Right renal pelvis (tissue), 4 donors: ENCODE results near the gene SPRR1A. TPM values are rescaled to one million over a fixed set of nuclear protein-coding genes. Genes with fewer than 3 reads are reported as not detected.
A peak's percentile ranks its signal among the peaks of the same experiment; 100 is the strongest.
"Not testable (repeated sequence)": the region's sequence is repeated elsewhere in the genome, so short reads cannot be mapped to it uniquely, and the experiment has no call there.

Source experiments
- DNase-seq, 4 donors: peaks; one replicate each; pipeline ENCODE4 v3.0.0-alpha.2; 2013; ENCODE audit warnings: low read depth in 4 of 4, low spot score in 3 of 4, missing footprints in 1 of 4
- polyA plus RNA-seq, 4 donors: library from polyadenylated mRNA; unstranded; fragments of 120-200 nt; gene quantifications; one replicate each; pipeline ENCODE4 v1.2.1, GENCODE V29; 2013; ENCODE audit not compliant: insufficient read length in 4 of 4

SPRR1A gene
- polyA plus RNA-seq, 4 donors, result 0.21 TPM; not detected in 3

GRCh38 chr1:152972196-152972886 lies 11.5 kb upstream of the SPRR1A start:
- no peak for DNase-seq

GRCh38 chr1:152976688-152977087 lies 7.2 kb upstream of the SPRR1A start:
- no peak for DNase-seq

DNA sequence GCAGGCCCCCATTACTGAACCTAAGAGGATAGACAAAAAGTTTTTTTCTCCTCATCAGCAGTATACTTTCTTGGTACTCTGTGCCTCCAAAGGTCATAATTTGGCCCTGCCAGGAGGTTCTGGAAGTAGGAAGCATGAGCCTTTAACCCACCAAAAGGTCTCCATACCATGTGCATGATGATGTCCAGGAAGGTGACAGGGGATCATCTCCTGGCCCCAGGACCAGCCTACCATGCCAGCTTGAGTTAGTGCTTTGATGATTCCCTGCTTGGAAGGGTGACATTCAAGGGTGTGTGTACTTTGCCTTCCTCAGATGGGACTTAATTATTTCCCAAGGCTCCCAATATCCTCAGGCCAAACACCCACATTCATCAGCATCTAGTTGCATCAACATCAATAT lies 6.3 kb upstream of the SPRR1A start:
- DNase-seq, result no peak

GRCh38 chr1:152980676-152981075 lies 3.2 kb upstream of the SPRR1A start:
- DNase-seq, result no peak

DNA sequence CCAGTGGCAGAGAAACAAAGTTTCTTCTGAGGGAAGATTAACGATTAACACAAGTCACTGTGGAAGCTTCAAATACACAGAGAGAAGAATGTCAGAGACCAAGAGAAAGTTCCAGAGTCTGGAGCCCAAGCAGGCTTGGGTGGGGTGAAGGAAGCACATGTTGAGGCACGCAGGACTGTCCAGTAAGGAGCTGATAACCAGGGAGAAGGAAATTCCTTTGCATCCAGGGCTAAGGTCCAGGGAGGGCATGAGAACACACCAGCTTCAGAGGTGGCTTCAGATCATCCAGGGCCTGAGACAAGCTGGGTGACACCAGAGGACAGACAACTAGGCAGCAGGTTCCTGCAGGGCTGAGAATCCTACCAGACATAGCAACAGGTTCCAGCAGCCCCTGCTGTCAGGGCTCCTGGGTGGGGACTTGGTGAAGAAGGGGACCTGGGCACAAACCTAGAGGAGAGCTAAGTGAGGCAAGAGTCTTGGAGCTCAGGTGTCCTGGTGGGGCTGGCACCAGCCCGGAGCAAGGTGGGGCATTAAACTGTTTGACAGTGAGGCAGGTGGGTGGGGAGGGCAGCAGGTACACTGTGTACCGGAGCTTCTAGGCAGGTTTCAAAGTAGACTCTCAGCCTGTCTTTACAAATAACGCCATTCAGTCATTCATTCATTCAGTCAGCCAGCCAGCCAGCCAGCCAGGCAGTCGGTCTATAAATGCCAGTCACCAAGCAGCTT lies 2.6 kb upstream of the SPRR1A start:
- peak in 1 of 4 donors; percentile 8 for DNase-seq

DNA sequence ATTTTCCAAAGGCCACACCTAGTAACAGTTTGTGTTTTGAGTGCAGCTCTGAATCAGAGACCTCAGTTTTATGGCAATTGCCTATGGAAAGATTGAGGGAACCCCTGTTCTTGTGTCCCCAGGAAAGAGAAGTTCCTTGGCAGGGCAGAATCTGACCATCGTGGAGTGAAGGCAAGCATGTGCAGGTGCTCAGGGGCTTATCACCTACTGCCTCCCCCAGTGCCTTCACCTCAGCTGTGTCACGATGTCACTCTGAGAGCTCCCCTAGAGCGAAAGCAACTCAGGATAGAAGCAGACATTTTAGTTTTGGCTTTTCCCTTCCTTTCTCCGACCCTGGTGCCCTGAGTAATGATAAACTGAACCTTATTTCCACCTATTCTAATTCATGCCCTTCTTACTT lies 1.8 kb upstream of the SPRR1A start:
- DNase-seq, result no peak

DNA sequence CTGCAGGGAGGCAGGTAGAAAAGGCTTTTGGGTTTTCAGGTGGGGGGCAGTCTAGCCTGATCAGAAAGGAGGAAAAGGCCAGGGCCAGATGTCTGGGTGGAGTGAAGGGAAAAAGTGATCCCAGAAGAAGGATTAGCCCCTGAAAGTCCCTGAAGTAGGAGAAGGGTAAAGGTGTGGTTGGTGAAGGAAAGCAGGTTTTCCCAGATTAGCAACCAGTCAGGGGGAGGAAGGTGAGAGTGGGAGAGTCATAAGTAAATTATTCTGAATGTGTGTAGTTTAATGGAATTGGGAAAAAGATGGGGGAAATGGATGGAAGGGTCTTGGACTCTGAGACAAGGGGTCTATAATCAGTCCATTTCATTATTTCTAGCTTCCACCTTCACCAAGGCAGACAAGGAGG lies 647 bp upstream of the SPRR1A start:
- no peak for DNase-seq

- no peak for DNase-seq
These were observed 2.7 kb downstream of the SPRR1A start for GRCh38 chr1:152986578-152986977.

- no peak for DNase-seq
These were observed 9.3 kb downstream of the SPRR1A start for GRCh38 chr1:152993186-152993585.

DNA sequence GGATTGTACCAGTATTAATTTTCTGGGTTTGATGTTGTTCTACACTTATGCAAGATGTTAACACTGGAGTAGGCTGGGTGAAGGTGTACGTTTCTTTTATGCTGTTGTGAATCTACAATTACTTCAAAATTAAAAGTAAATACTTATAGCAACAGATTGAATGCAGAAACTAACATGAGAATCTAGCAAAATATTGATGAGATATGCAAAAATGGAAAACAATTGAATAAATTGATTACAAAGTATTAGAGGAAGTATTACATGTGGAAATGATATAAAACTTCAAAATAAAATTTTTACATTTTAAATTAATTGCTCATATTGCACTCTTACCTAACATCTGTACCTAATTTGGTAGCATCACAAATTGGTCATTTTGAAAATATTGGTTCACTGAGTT lies 12.0 kb downstream of the SPRR1A start:
- no peak for DNase-seq

- no peak for DNase-seq
These were observed 12.9 kb downstream of the SPRR1A start for GRCh38 chr1:152996633-152997400.

DNA sequence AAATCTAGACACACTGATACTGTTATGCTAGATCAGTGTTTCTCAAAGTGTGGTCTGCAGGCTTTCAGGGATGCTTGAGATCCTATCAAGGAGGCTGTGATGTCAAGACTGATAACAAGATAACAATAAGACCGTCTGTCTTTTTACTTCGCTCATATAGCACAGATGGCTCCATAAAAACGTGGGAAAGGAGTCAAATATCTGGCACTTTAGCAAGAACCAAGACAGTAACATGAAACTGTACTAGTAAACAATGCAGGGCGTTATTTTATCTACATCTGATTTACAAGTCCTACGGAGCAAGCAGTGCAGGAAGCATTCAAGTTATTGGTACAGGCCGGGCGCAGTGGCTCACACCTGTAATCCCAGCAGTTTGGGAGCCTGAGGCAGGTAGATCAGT lies 14.0 kb downstream of the SPRR1A start:
- no peak for DNase-seq

GRCh38 chr1:152998476-152998875 lies 14.6 kb downstream of the SPRR1A start:
- no peak for DNase-seq

GRCh38 chr1:152999818-153000217 lies 15.9 kb downstream of the SPRR1A start:
- no peak for DNase-seq

- DNase-seq, result no peak
These were observed 16.4 kb downstream of the SPRR1A start for GRCh38 chr1:153000294-153000693.

- no peak for DNase-seq
These were observed 17.5 kb downstream of the SPRR1A start, which contains the start of gene SPRR3 for GRCh38 chr1:153001382-153001781. SPRR3 (plus strand) TSS chr1:153001749; CDS start chr1:153003021, 1,272 bp downstream.

GRCh38 chr1:153011235-153011758 lies 27.4 kb downstream of the SPRR1A start:
- not testable (repeated sequence) for DNase-seq

DNA sequence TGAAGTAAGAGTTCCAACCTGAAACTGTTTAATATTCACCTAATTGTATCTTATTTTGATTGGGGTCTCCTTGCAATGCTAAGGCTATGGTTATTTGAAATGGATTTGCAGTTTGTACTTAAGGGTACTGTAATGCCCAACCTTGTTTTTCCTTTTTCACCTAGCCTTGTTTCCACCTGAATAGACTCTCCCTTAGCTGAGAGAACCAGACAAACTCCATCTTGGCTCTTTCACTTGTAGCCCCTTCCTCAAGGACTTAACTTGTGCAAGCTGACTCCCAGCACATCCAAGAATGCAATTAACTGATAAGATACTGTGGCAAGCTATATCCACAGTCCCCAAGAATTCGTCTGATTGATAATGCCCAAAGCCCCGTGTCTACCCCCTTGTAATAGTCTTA lies 37.9 kb downstream of the SPRR1A start:
- not testable (repeated sequence) for DNase-seq

- DNase-seq, result not testable (repeated sequence)
These were observed 38.5 kb downstream of the SPRR1A start for GRCh38 chr1:153022340-153022739.

DNA sequence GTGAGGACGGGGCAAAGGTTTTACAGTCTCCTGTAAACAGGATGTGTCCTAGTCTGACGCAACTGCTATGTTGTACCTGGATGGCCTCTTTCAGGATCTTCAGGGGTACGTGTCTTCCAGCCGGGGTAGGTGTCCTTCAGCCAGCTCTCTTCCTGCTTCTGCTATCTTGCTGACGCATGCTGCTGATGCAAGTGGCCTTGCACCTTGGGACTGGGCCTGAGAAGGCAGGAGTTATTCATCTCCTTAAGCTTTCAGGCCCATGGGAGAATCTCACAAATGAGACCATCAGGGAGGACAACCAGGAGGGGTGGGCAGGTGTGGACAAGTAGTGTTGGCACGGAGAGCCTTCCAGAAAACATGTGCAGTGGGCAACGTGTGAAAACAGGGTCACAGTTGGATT lies 39.2 kb downstream of the SPRR1A start:
- no peak for DNase-seq

DNA sequence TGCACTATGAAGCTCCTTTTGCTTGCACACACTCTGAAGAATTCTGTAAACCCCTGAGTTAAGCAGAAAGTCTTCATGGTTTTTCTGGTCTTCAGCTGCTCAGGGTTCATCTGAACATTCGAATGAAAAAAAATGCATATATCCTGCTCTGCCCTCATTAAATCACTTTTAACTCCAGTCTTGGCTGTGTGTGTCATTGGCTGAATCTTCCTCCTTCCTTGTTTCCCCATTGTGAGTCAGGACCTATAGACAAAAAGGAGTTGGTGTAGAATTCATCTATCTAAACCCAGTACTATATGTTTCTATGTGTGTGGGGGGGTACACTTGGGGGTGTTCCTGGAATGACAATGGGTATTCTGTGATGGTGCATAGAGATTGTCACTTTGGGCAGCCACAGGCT lies 40.5 kb downstream of the SPRR1A start:
- DNase-seq, result no peak
